Dermis blood vessel endothelial cell (primary cell): Measurements from ENCODE around the gene DIP2A. TPM values are rescaled to one million over a fixed set of nuclear protein-coding genes. Genes with fewer than 3 reads are reported as not detected.

Source experiments
- total RNA-seq: library from RNA; depleted of rRNA; stranded (reverse); fragments of >200 nt; gene quantifications from 2 replicates; pipeline ENCODE4 v1.2.3, GENCODE V29; 2014

The DIP2A gene
- total RNA-seq, 1 donor from 2014 or later = 49.5 TPM

Other genes starting within 250 kb of the DIP2A start
- gene LSS, start 230.1 kb upstream of the DIP2A start, total RNA-seq = 85.3 and 134 TPM in 2 replicates
- gene MCM3AP, start 173.3 kb upstream of the DIP2A start, total RNA-seq = 97.7 and 121 TPM in 2 replicates
- 10.6 and 12.9 TPM in 2 replicates for gene YBEY, start 172.5 kb upstream of the DIP2A start, total RNA-seq
- gene C21orf58, start 135.0 kb upstream of the DIP2A start, total RNA-seq = 3.1 and 6.7 TPM in 2 replicates
- gene PCNT, start 134.7 kb upstream of the DIP2A start, total RNA-seq = 20.9 and 40.8 TPM in 2 replicates
- gene S100B, start 146.2 kb downstream of the DIP2A start, total RNA-seq = not detected in 2 replicates
- 158 and 202 TPM in 2 replicates for gene PRMT2, start 176.8 kb downstream of the DIP2A start, total RNA-seq